GF-D8 (cell line): ENCODE results near the gene MRRF.
"Not testable (repeated sequence)": the region's sequence is repeated elsewhere in the genome, so short reads cannot be mapped to it uniquely, and the experiment has no call there.

Experiments used
- DNase-seq: peaks from one replicate; lab custom pipeline; 2025; lab: John Stamatoyannopoulos, UW

The MRRF gene

GRCh38 chr9:122277285-122277897 lies 12.7 kb downstream of the MRRF start:
- DNase-seq = no peak

GRCh38 chr9:122281368-122281767 lies 16.7 kb downstream of the MRRF start:
- DNase-seq = no peak

- no peak for DNase-seq
Observed at GRCh38 chr9:122286764-122287163, 22.1 kb downstream of the MRRF start.

- DNase-seq = no peak
Observed at GRCh38 chr9:122287214-122287720, 22.6 kb downstream of the MRRF start.

- DNase-seq = no peak
Observed at GRCh38 chr9:122291458-122291857, 26.8 kb downstream of the MRRF start.

GRCh38 chr9:122294531-122294930 lies 29.8 kb downstream of the MRRF start:
- no peak for DNase-seq

GRCh38 chr9:122297512-122297911 lies 32.8 kb downstream of the MRRF start:
- DNase-seq = peak; percentile 60

GRCh38 chr9:122302237-122303093 lies 37.8 kb downstream of the MRRF start:
- DNase-seq = no peak

GRCh38 chr9:122307061-122307460 lies 42.4 kb downstream of the MRRF start:
- DNase-seq = no peak

- DNase-seq = no peak
Observed at GRCh38 chr9:122307925-122308324, 43.2 kb downstream of the MRRF start.

GRCh38 chr9:122309861-122310260 lies 45.2 kb downstream of the MRRF start:
- DNase-seq = no peak

- DNase-seq = no peak
Observed at GRCh38 chr9:122314165-122314564, 49.5 kb downstream of the MRRF start.

- DNase-seq = no peak
Observed at GRCh38 chr9:122315534-122315933, 50.9 kb downstream of the MRRF start.

- DNase-seq = no peak
Observed at GRCh38 chr9:122318284-122318683, 53.6 kb downstream of the MRRF start.

GRCh38 chr9:122320413-122320881 lies 55.8 kb downstream of the MRRF start:
- no peak for DNase-seq

GRCh38 chr9:122322553-122322952 lies 57.9 kb downstream of the MRRF start:
- DNase-seq = no peak

- DNase-seq = not testable (repeated sequence)
Observed at GRCh38 chr9:122324665-122325064, 60.0 kb downstream of the MRRF start.

- no peak for DNase-seq
Observed at GRCh38 chr9:122325124-122325523, 60.4 kb downstream of the MRRF start.

- no peak for DNase-seq
Observed at GRCh38 chr9:122327175-122327574, 62.5 kb downstream of the MRRF start.

GRCh38 chr9:122329597-122329996 lies 64.9 kb downstream of the MRRF start:
- no peak for DNase-seq

GRCh38 chr9:122330466-122330865 lies 65.8 kb downstream of the MRRF start:
- not testable (repeated sequence) for DNase-seq

- DNase-seq = no peak
Observed at GRCh38 chr9:122331523-122331927, 66.8 kb downstream of the MRRF start.

GRCh38 chr9:122332083-122332482 lies 67.4 kb downstream of the MRRF start:
- DNase-seq = peak; percentile 71
